Thyroid gland (tissue), 4 donors: ENCODE results near the gene PI4K2A. TPM values are rescaled to one million over a fixed set of nuclear protein-coding genes. Genes with fewer than 3 reads are reported as not detected.

Experiments
- DNase-seq, 2 donors: peaks; one replicate each; pipeline ENCODE4 v3.0.0-alpha.2; 2019
- H3K27ac ChIP-seq, 3 donors: fragments of 200-600 bp; sonication (generic); 1 replicate in 2 of 3; 2 replicates in 1 of 3; pipeline ENCODE4 v1.5.1; 2016 to 2019; ENCODE audit warnings: mild to moderate bottlenecking in 1 of 3, moderate library complexity in 1 of 3
- H3K27me3 ChIP-seq: fragments of 200-600 bp; sonication (generic); one replicate; pipeline ENCODE4 v1.5.1; 2019
- H3K36me3 ChIP-seq, 2 donors: fragments of 200-600 bp; sonication (generic); one replicate each; pipeline ENCODE4 v1.5.1; 2016 to 2019
- H3K4me1 ChIP-seq, 2 donors: fragments of 200-600 bp; sonication (generic); one replicate each; pipeline ENCODE4 v1.5.1; 2017 to 2019
- H3K4me3 ChIP-seq, 3 donors: fragments of 200-600 bp; sonication (generic); replicated peaks in 1 of 3; 1 replicate in 2 of 3; 2 replicates in 1 of 3; pipeline ENCODE4 v1.5.1; 2016; ENCODE audit warnings: mild to moderate bottlenecking in 1 of 3
- H3K9me3 ChIP-seq: fragments of 200-600 bp; sonication (generic); one replicate; pipeline ENCODE4 v1.5.1; 2017
- POLR2A ChIP-seq, 2 donors: fragments of 450-650 bp; IDR thresholded peaks; one replicate each; pipeline ENCODE4 v1.6.1; 2017; ENCODE audit warnings: antibody characterized with exemption in 2 of 2, mild to moderate bottlenecking in 2 of 2, moderate library complexity in 1 of 2
- WGBS, 2 donors: methylation state at CpG; one replicate each; pipeline ENCODE4 v1.1.5; 2017; 5-methylcytosine and 5-hydroxymethylcytosine counted together
- intact Hi-C: fragments of 100-400 bp; cut with DNase I; formaldehyde crosslinking; loops from one replicate; pipeline ENCODE4 v1.15.1; 2023
- total RNA-seq, 4 donors: library from RNA; depleted of rRNA; stranded (reverse); fragments of >200 nt; gene quantifications; one replicate each; pipeline ENCODE4 v1.2.3, GENCODE V29; 2016
- TF ChIP-seq, protein P1 (sequence below), 6 experiments: fragments of 200-600 bp in 3 of 6; fragments of 450-650 bp in 3 of 6; sonication (generic) in 3 of 6; IDR thresholded peaks; one replicate each; pipeline ENCODE4 v1.5.1; 2016 to 2019; ENCODE audit warnings: antibody characterized with exemption in 6 of 6, mild to moderate bottlenecking in 2 of 6, inconsistent platforms in 1 of 6, moderate library complexity in 1 of 6

Gene PI4K2A
- total RNA-seq, 4 donors from 2014 or later: 19.9 to 31.3 (median 24.1) TPM

- H3K27ac ChIP-seq: no peak overlapping the region
Measured at GRCh38 chr10:97675222-97675621, 34.8 kb downstream of the PI4K2A start.

GRCh38 chr10:97676770-97677581, 36.5 kb downstream of the PI4K2A start:
- intact Hi-C loops: loop anchor here (10.0 kb wide), 1 partner anchor 58 kb away; the partner anchor contains the start of gene ZFYVE27
- no peak overlapping the region for H3K27ac ChIP-seq
- no peaks in the 10 kb centered on the region for H3K27me3 ChIP-seq
- H3K4me3 ChIP-seq: no peak overlapping the region
- DNase-seq: peak; percentile 29 to 47
- TF ChIP-seq, protein P1, sequence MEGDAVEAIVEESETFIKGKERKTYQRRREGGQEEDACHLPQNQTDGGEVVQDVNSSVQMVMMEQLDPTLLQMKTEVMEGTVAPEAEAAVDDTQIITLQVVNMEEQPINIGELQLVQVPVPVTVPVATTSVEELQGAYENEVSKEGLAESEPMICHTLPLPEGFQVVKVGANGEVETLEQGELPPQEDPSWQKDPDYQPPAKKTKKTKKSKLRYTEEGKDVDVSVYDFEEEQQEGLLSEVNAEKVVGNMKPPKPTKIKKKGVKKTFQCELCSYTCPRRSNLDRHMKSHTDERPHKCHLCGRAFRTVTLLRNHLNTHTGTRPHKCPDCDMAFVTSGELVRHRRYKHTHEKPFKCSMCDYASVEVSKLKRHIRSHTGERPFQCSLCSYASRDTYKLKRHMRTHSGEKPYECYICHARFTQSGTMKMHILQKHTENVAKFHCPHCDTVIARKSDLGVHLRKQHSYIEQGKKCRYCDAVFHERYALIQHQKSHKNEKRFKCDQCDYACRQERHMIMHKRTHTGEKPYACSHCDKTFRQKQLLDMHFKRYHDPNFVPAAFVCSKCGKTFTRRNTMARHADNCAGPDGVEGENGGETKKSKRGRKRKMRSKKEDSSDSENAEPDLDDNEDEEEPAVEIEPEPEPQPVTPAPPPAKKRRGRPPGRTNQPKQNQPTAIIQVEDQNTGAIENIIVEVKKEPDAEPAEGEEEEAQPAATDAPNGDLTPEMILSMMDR (IDR thresholded peaks at IDR 0.05): peak; percentile 75 to 93 (median 82)
- no peak for TF ChIP-seq POLR2A (IDR thresholded peaks at IDR 0.05)
- no peaks in the 10 kb centered on the region for H3K4me1 ChIP-seq
- WGBS, 2 donors: 88 to 95% methylated on average over 2 of the region's 2 CpGs
- peaks cover 27 to 36% of the 10 kb centered on the region in 2 donors for H3K36me3 ChIP-seq
- H3K9me3 ChIP-seq: no peaks in the 10 kb centered on the region

More at GRCh38 chr10:97675222-97675621, 34.8 kb downstream of the PI4K2A start:
- TF ChIP-seq POLR2A (IDR thresholded peaks at IDR 0.05): no peak
- TF ChIP-seq, protein P1 (IDR thresholded peaks at IDR 0.05): no peak
- no peaks in the 10 kb centered on the region for H3K27me3 ChIP-seq
- no peaks in the 10 kb centered on the region for H3K9me3 ChIP-seq
- DNase-seq: no peak
- WGBS, 2 donors: 90 to 92% methylated on average over 6 of the region's 9 CpGs
- intact Hi-C loops: loop anchor here (10.0 kb wide), 1 partner anchor 60 kb away; the partner anchor contains the start of gene ZFYVE27
- no peaks in the 10 kb centered on the region for H3K4me1 ChIP-seq
- H3K36me3 ChIP-seq: peaks cover 27 to 36% of the 10 kb centered on the region in 2 donors
- no peak overlapping the region for H3K4me3 ChIP-seq

DNA sequence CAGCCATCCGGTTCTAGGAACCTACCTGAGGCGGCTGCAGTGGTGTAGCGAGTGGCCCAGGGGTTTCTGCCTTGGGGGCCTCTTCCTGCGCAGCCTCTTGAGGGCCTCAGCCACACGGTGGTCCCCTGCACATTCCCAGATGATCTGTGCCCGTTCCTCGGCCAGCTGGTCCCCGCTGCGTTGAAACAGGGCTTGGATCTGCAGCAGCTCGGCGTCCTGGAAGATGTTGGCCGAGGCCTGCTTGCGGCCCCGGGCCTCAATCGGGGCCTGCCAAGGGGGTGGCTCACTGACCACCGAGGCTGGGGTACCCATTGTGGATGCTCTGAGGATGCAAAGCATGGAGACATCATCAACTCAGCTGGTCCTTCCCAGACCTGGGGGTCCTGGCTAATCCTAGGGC, 39.1 kb downstream of the PI4K2A start:
- Histone ChIP-seq H3K4me3 (no peak overlapping the region), H3K4me1 (peaks cover 12 to 14% of the 10 kb centered on the region in 2 donors), H3K9me3 (no peaks in the 10 kb centered on the region), H3K27ac (no peak overlapping the region), H3K36me3 (peaks cover 13 to 18% of the 10 kb centered on the region in 2 donors), H3K27me3 (no peaks in the 10 kb centered on the region)
- TF ChIP-seq, protein P1 (IDR thresholded peaks at IDR 0.05): no peak
- TF ChIP-seq POLR2A (IDR thresholded peaks at IDR 0.05): no peak
- WGBS, 2 donors: 93 to 95% methylated on average over 13 to 16 of the region's 16 CpGs
- intact Hi-C loops: loop anchor here (10.0 kb wide), 1 partner anchor 55 kb away; the partner anchor contains the start of gene ZFYVE27
- DNase-seq: no peak

GRCh38 chr10:97682042-97682441, 41.6 kb downstream of the PI4K2A start:
- peaks cover 31 to 32% of the 10 kb centered on the region in 2 donors for H3K4me1 ChIP-seq
- no peaks in the 10 kb centered on the region for H3K9me3 ChIP-seq
- H3K4me3 ChIP-seq: no peak overlapping the region
- H3K36me3 ChIP-seq: peaks cover 0 to 2% of the 10 kb centered on the region in 2 donors
- 89 to 94% methylated on average over 4 of the region's 4 CpGs for WGBS, 2 donors
- intact Hi-C loops: no loop called here
- no peak overlapping the region for H3K27ac ChIP-seq
- no peaks in the 10 kb centered on the region for H3K27me3 ChIP-seq
- no peak for DNase-seq
- TF ChIP-seq, protein P1 (IDR thresholded peaks at IDR 0.05): no peak
- TF ChIP-seq POLR2A (IDR thresholded peaks at IDR 0.05): no peak
